ENCODE data around the gene TUBGCP2.

TUBGCP2 gene

DNA sequence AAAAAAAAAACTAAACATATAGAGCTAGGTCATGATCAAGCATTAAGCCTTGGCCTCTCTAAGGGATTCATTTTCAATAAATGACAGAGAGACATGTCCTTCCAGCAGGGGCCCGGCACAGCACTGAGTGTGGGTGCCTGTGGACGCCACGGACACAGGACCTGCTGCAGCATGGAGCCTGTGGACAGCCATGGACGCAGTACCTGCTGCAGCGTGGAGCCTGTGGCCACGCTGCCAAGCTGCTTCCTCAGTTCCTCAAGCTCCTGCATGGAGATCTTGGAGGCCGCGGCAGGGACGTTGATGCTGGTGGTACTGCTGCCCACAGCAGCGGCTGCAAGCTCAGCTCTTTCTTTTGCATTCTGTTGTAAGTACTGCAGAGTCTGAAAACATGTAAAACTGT is 9.4 kb downstream of the TUBGCP2 start:
- DNase-seq, result no peak

DNA sequence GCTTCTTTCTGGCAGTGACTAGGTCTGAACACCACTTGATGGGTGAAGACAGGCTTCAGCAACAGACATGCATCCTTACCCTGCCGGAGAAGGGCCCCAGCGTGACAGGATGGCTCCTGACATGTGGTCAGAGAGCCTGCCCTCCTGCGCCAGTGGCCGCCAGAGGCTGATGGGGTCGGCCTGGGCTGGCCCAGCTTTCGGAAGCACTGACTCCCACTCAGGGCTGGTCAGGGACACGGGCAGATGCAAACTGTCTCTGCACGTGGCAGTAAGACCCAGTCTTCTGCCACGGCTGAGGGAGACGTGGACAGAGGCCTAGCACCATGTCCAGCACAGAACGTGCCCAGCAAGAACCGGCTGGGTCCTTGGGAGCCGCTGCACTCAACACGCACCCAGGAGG is 10.2 kb downstream of the TUBGCP2 start:
- no peak for DNase-seq

DNA sequence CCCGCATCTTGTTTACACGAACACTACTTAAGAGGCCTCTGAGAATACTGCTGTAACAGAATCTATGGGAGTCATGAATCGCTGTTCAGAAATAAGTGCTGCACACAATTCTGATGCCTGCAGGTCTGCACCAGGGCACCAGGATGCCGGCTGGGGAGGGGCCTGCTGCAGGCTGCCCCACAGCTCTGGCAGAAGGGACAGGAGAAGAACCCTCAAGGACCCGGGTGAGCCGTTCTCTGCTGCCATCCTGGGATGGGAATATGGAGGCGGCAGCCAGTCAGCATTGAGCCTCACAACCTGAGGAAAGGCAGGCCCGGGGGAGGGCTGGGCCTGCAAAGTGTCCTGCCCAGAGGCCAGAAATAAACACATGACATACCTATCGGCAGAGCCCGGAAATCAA is 11.2 kb downstream of the TUBGCP2 start:
- no peak for DNase-seq

DNA sequence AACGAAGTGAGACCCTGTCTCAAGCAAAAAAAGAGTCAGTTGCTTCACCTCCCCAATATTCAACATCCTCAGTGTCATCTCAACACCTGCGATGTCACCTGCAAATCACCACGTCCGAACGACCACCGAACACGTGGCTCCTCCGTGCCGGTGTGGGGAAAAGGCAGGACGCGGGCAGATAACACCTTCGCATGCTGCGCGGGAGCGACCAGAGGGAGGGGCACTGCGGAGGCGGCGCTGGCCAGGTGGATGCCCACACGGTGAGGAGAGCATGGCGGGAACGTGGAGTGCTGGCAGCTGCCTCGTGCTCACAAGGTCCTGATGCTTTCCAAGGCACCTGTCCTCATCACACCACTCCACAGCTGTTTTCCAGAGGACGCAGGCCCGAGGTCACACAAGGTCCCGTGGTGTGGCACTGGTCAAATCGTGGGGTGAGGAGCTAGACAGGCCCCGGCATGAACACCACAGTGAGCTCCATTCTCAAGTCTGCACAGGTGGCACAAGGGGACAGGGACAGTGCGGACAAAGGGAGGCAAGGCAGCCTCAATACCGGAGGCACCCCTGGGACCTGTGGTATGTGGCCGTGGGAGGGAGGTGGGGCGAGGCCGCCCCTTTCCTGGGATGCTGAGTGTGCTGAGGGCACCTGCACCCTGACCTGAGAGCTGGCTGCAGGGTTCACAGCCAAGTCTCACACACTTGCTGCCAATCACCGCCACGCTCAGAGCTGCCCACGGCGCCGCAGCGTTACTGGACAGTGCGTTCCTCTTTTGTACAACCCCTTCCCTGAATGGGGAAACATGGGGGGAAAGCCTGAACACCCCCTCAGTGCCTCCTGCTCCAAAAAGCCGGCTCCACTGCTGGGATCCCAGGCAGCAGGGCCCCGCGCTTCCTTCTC is 13.0 kb downstream of the TUBGCP2 start:
- no peak for DNase-seq

DNA sequence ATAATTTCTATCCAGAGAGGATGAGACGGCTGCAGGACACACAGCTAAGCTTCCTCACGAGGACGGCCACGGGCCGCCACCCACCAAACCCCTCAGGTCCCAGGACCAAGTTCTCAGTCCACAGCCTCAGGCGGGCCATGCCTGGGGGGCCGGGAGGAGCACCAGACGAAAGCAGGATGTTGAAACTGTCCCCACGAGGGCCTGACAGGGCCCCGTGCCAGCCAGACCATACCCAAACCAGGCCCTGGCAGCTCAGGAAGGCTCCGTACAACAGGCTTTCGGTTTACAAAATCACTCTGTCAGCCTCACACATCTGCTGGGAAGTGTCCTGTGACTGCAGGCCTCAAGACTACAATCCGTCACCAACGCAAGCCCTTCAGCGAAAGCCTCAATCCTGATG is 14.5 kb downstream of the TUBGCP2 start:
- no peak for DNase-seq

DNA sequence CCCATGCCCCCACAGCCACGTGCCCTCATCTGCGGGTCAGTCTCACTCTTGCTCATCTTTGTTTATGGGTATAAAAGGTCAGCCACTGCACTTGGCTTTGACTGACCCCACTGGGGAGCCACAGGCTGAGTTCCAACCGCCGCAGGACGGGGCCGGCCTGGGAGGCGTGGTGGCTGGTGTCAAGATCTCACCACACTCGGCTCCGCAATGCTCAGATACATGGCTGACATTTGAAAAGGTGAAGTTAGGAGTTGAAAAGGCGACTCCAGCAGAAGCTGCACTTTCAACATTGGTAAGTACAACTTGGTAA is 14.9 kb downstream of the TUBGCP2 start:
- no peak for DNase-seq

DNA sequence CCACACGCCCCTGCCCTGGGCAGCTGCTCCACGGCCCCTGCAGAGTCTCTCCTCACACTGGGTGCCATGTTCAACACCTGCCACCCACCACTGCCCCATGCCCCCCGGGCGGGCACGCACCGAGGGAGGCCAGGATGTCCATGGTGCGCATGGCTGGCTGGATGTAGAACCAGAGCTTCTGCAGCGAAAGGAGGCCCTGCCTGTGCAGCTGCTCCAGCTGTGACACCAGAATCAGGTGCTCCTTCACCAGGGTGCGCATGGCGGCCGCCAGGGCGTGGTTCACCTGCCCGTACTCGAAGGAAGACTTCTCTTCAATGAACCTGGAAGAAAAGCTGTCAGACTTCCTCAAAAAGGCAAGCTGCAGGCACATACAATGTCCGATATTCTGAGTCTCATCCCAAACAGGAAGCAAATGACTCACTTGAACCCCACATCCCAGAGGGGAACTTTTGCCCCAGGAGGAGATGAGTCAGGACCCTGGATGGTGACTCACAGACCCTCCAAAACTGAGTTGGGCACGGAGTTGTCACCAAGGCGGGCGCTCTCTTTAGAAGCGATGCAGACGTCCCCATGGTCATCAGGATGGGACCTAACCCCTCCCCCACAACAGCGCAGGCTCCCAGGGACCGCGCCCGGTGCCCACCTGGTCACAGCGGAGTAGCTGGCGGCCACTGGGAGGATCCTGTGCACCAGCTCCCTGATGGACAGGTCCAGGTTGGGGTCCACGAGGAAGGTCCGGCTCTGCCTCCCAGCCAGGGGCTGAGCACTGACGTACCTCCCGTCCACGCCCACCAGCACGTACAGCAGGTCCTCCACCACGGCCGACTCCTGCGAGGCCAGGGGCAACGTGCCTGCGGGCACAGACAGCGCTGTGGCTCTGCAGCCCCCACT is 15.5 kb downstream of the TUBGCP2 start:
- DNase-seq, result no peak

DNA sequence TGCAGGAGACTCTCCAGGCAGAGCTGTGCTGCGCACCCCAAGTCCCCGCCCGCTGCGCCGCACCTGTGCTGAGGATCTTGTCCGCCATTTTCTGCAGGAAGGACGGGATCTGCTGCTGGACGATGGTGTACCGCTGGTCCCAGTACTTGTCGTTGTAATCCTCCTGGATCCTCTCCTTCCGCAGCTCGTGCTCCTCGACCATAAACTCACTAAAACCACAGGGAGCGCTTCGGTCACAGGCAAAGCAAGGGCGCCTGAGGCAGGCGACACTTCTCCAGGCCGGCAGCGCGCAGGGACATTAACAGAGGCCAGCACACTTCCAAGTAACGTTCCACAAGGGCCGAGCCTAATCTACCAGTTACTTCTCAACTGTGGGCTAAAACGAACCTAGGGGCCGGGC is 18.9 kb downstream of the TUBGCP2 start:
- DNase-seq, result no peak

DNA sequence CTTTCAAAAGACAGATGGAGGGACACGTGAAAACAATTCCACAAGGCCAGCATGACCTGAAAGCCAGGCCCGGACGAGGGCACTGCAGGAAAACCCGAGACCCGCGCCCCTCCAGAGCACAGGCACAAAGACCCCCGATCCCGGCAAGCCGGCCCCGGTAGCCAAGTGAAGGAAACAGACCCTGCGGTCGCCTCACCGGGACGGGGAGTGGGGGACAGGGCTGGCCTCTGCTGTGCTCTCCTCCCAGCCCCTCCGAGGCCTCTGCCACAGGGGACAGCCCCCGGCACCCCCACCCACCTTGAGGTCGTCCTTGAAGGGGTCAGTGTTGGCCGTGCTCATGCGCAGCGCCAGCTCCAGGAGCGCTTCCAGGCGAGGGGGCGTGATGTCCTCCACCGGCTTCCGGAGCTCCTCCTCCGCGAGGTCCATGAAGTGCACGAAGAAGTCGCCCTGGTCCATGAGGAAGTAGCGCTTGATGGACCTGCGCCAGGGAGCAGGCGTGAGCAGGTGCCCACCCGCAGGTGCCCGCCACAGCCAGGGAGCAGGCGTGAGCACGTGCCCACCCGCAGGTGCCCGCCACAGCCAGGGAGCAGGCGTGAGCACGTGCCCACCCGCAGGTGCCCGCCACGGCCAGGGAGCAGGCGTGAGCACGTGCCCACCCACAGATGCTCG is 20.7 kb downstream of the TUBGCP2 start:
- no peak for DNase-seq

DNA sequence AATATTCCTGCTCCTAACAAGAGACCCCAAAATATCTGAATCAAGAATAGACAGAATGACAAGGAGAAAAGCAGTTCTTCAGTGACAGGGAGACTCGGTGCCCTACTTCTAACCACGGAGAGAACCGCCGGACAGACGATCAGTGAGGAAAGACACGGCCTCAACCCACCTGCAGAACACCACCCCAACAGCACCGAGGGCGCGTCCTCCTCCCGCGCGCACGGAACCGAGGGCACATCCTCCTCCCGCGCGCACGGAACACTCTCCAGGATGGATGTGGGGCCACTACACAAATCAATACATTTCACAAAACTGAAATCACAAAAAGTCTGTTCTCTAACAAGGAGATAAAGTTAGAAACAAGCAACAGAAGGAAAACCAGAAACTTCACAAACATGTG is 22.3 kb downstream of the TUBGCP2 start:
- no peak for DNase-seq

DNA sequence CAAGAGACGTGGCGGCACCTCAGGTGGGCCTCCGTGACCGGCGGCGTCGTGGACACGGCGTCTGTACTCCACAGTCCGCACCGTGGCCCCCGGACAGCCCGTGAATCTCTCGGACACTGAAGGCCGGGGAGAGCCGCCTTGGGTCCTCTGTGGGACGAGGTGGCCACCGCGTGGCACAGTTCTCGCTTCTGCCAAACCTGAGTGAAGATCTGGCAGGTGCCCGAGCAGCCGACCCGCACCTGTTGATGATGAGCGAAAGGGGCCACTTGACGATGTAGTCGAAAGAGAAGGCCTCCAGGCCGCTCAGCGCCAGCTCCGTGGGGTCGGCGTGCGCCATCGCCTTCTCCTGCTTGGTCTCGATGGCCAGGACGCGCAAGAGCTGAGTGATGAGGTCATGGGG is 23.5 kb downstream of the TUBGCP2 start:
- no peak for DNase-seq

DNA sequence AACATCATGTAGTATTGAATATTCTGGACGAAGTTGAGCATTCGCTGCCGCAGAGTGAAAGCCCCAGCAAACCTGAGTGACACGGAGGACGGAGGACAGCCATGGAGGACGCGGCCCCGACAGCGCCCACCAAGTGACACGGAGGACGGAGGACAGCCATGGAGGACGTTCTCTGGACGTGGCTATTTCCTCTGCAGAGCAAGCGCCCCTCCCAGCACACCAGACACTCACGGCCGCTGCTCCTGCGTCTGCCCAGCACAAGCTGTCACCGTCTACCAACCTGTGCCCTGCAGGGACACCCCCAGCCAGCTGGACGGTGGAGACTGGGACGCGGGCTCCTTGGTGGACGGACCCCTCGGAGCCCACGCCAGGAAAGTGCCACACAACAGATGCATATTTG is 24.7 kb downstream of the TUBGCP2 start:
- DNase-seq, result no peak

DNA sequence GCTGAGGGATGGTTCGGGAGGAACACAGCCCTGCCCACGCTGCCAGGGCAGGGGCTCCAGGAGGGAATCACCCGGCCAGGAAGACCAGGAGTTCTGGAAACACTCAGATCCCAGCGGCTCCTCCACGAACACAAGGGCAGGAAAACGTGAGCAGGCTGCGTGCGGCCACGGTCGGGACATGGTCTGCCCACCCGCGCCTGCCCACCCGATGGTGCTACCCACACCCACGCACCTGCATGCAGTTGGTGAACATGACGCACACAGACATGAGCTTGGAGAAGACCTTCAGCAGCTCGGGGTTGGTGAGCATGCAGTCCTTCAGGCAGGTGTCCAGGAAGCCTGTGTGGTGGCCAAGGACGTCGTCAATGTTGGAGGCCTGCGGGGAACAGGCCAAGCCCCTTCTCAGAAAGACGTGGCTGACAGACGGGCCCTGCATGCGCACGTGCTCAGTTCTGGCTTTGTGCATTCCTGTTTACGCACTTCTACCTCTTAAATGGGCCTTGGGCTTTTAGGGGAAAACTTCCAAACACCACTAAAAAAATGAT is 25.8 kb downstream of the TUBGCP2 start:
- no peak for DNase-seq

DNA sequence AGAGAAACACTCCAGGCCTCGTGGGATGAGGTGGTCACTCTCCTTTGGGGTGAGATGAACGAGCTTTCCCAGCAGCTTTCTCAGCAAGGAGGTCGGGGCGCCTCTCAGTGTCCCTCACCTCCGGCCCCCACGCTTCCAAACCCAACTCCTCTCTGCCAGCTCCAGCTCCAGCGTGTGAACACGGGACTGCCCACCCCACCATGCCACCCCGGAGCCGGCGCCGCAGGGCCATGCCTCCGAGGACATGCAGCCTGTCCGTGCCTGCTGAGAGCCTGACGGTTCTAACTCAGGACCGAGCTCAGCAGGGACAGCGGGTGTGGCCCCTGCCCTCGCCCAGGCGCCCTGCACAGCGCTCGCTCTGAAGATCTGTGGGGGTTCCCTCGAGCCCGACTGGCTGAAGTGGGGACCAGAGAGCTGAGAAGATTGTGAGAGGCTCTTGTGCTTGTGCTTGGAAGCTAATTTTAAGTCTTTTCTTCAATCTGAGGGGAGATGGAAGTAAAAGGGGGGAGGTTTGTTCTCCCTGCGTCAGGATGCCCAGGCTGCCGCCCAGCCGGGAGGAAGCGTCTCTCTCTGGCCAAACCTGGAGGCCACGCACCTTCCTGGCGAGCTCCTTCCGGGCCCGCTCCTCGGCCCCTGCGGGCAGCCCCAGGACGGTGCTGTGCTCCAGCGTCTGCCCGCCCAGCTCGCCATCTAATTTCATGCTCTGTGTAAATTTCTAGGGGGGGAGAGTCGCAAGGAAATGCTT is 26.9 kb downstream of the TUBGCP2 start:
- no peak for DNase-seq

DNA sequence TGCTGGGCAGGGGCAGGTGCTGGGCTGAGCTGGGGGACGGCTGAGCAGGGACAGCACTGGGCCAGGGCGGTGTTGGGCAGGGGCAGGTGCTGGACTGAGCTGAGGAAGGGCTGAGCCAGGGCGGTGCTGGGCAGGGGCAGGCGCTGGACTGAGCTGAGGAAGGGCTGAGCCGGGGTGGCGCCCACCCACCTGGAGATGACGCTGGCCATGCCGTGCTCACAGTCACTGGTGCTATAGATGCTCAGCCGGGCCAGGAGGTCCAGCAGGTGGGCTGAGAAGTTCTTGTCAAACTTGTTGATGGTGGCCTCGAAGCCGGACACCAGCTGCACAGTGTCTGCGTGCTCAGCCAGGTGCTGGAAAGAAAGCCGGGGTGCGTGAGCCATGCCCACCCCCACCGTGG is 27.6 kb downstream of the TUBGCP2 start:
- DNase-seq, result no peak

DNA sequence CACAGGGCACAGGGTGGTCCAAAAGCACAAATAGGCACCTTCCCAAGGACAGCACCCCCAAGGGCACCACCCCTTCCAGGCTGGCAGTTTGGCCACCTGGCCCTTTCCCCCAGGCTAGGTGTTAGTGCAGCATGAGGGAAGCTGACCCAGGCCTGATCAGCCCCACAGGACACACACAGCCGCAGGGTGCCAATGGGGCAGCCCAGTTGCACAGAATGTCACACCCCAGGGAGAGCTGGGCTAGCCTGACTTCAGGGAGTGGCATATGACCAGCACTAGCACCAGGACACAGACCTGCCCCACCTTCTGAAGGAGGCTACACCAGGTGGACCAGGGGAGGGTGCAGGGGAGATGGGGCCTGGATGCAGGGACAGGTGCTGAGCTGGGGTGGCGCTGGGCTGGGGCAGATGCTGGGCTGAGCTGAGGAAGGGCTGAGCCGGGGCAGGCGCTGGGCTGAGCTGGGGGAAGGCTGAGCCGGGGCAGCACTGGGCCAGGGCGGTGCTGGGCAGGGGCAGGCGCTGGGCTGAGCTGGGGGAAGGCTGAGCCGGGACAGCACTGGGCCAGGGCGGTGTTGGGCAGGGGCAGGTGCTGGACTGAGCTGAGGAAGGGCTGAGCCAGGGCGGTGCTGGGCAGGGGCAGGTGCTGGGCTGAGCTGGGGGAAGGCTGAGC is 28.1 kb downstream of the TUBGCP2 start:
- DNase-seq, result no peak

DNA sequence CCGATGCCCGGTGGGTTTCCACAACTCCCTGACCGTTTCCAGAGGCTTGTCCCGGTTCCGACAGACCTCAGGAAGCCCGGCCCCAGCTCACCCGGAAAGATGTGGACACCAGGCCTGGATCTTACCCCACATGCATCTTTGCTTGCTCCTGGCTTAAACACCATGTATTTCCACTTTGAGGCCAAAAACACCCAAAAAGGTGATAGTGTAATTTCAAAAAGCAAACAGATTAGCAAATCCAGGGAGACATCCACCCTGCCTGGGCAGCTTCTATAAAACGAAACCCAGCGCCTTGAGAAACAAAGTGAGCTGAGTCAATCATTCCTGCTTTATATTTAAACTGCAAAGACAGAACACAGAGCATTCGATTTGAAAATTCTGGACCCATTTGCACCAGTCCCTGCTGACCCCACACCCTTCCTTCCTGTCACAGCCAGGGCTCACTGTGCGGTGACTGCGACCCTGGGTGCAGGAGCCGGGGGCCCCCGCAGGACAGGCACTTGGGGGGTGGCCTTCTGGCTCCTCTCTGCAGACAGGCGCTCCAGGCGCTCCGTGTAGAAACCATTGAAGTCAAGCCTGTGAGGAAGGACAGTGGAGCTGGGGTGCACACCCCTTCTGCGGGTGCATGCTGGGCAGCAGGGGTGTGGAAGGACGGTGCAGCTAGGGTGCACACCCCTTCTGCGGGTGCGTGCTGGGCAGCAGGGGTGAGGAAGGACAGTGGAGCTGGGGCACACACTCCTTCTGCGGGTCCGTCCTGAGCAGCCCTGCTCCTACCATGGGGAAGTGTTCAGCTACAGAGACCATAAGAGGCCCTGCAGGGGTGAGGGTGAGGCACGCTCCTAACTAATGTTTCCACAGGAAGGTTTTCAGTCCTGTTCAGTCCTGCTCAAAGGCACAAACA is 29.1 kb downstream of the TUBGCP2 start:
- no peak for DNase-seq

DNA sequence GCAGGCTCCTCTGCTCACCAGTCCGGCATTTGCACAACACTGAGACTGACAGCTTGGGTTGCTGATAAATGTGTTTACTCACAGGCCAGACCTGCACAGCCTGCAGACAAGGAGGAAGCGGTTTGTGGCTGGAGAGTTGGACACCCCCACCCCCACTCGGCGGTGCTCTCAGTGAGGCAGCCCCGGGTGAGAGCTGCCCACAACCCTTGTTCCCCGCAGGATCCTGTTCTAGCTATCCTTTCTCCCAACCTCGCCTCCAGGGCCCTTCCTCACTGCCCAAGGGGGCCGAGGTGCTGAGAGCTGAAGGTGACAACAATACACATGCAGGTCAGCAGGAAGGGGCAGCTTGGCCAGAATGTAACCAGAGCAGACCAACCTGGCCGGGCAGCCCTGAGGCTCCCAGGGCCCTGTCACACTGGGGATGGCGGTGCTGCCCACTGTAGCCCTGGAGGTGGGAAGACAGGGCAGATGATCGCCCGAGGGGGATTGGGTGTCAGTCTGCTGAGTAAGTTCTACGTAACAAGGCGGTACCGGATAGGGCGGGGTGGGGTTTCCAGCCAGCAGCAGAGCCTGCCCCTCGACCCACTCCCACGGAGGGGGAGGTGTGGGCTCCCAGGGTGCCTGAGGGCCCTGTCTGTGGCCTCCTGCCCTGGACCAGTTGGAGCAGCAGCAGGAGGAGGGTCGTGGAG is 30.0 kb downstream of the TUBGCP2 start:
- DNase-seq, result peak; percentile 59

DNA sequence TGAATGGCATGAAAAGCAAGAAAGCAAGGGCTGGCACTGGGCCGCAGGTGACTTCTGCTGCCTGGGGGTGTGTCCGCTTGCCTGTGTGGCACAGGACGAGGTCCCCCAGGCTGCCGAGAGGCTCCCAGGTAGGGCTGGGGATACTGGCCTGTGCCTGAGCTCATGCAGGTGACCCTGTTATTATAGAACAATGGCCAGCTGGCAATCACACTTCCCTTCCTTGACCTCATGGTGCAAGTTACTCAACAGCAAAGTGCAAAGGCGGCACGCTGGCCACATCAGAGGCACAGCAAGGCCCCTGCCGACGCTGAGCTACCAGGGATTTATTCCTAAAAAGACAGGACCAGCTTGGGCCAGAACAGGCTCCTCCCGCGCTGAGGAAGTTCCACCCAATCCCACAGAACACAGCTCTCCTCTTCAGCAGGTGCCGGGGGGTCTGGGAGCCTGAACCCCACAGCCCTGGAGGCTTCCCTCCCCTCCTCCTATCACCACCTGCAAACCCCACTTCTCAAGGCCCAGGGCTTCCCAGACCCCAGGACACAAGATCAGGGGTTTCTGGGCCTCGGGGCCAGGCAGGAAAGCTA is 30.6 kb downstream of the TUBGCP2 start:
- no peak for DNase-seq

All from activated CD8-positive, alpha-beta memory T cell treated with anti-CD3 and anti-CD28 coated beads, Interleukin-2, amount 50 U/mL, for 4 hours (primary cell).